Measurements from ENCODE around the gene CPTP. TPM values are rescaled to one million over a fixed set of nuclear protein-coding genes. Genes with fewer than 3 reads are reported as not detected.

CPTP gene
- total RNA-seq, 1 experiment from 2014 or later: 141 TPM

GRCh38 chr1:1280782-1281481 is 43.7 kb upstream of the CPTP start:
- H3K9me2 ChIP-seq (replicated peaks; ENCODE audit: low read length): no peaks in the 10 kb centered on the region
- POLR2A ChIA-PET (ENCODE audit: unreplicated experiment): no interaction called here
- intact Hi-C loops (cut with micrococcal nuclease): no loop called here
- no peak overlapping the region for H3K4me3 ChIP-seq (ENCODE audit: low read length)
- no peaks in the 10 kb centered on the region for H3K36me3 ChIP-seq (ENCODE audit: low read depth, low read length)
- peak overlapping the region; percentile 82 for H3K27ac ChIP-seq (ENCODE audit: low read length)
- no peaks in the 10 kb centered on the region for H3K79me2 ChIP-seq (ENCODE audit: low read length)
- no TSS peak for BruUV-seq (replicated peaks)
- H3F3A ChIP-seq (ENCODE audit: low read length, unreplicated experiment): no peaks in the 10 kb centered on the region
- ATAC-seq (no peak), DNase-seq (no peak)
- H3K4me2 ChIP-seq (ENCODE audit: low read length): peak overlapping the region; percentile 55
- no peaks in the 10 kb centered on the region for H3K27me3 ChIP-seq (ENCODE audit: low read length)
- H3K9ac ChIP-seq (ENCODE audit: low read length): peak overlapping the region; percentile 63
- peaks cover 24% of the 10 kb centered on the region for H3K4me1 ChIP-seq (ENCODE audit: insufficient read depth, low read length)
- no peaks in the 10 kb centered on the region for H3K9me3 ChIP-seq (ENCODE audit: low read length)
- TF ChIP-seq EZH2phosphoT487 (IDR thresholded peaks at IDR 0.05; ENCODE audit: borderline replicate concordance, low read length): no peak
- TF ChIP-seq EZH2 (IDR thresholded peaks at IDR 0.05; ENCODE audit: low read length, unreplicated experiment): no peak
- no peak for TF ChIP-seq CTCF (conservative IDR thresholded peaks at IDR 0.05; ENCODE audit: low read depth, low read length)
- H2AFZ ChIP-seq (ENCODE audit: low read length): 0 out of 2 replicates have a peak overlapping the region, but pooled peaks have one; percentile 31
- H4K20me1 ChIP-seq (ENCODE audit: low read length): no peaks in the 10 kb centered on the region
- CTCF ChIA-PET: no interaction called here

- CTCF ChIA-PET: interaction anchor here (0.6 to 2.3 kb wide), 2 partner anchors 10 to 40 kb away, joined by 3 to 23 read pairs; no protein-coding TSS in a partner anchor
- peak overlapping the region; percentile 31 for H2AFZ ChIP-seq (ENCODE audit: low read length)
- BruUV-seq (replicated peaks): no TSS peak
These were observed 42.9 kb upstream of the CPTP start for GRCh38 chr1:1281533-1282321.

More at GRCh38 chr1:1281533-1282321, 42.9 kb upstream of the CPTP start:
- Histone ChIP-seq H3K79me2 (ENCODE audit: low read length) (no peaks in the 10 kb centered on the region), H3K27me3 (ENCODE audit: low read length) (no peaks in the 10 kb centered on the region), H4K20me1 (ENCODE audit: low read length) (no peaks in the 10 kb centered on the region), H3K36me3 (ENCODE audit: low read depth, low read length) (no peaks in the 10 kb centered on the region), H3K9me3 (ENCODE audit: low read length) (no peaks in the 10 kb centered on the region), H3K27ac (ENCODE audit: low read length) (peak overlapping the region; percentile 82), H3K4me2 (ENCODE audit: low read length) (peak overlapping the region; percentile 55), H3K4me3 (ENCODE audit: low read length) (peak overlapping the region; percentile 4; the same call in 1 of the 2 replicates), H3K4me1 (ENCODE audit: insufficient read depth, low read length) (peaks cover 24% of the 10 kb centered on the region), H3K9ac (ENCODE audit: low read length) (peak overlapping the region; percentile 63), H3K9me2 (replicated peaks; ENCODE audit: low read length) (no peaks in the 10 kb centered on the region), H3F3A (ENCODE audit: low read length, unreplicated experiment) (no peaks in the 10 kb centered on the region)
- intact Hi-C loops (cut with micrococcal nuclease): no loop called here
- peak; percentile 81 for ATAC-seq
- POLR2A ChIA-PET (ENCODE audit: unreplicated experiment): interaction anchor here (0.6 to 0.7 kb wide), 2 partner anchors 124 to 268 kb away, joined by 3 read pairs; no protein-coding TSS in a partner anchor
- TF ChIP-seq EZH2 (IDR thresholded peaks at IDR 0.05; ENCODE audit: low read length, unreplicated experiment) (no peak), EZH2phosphoT487 (IDR thresholded peaks at IDR 0.05; ENCODE audit: borderline replicate concordance, low read length) (no peak), CTCF (conservative IDR thresholded peaks at IDR 0.05; ENCODE audit: low read depth, low read length) (no peak)
- peak; percentile 97 for DNase-seq

All from PC-3 (cell line).